H1 (cell line): ENCODE results near the gene PODN.

Source experiments
- RXRA ChIP-seq: IDR thresholded peaks from 2 replicates; pipeline ENCODE4 v1.6.1; 2011; ENCODE audit warnings: low read depth, mild to moderate bottlenecking, low read length, moderate library complexity; ENCODE audit not compliant: insufficient read depth
- TAF7 ChIP-seq: optimal IDR thresholded peaks from 2 replicates; pipeline ENCODE3; 2011; ENCODE audit warnings: low read depth, mild to moderate bottlenecking, inconsistent platforms, low read length, moderate library complexity, borderline replicate concordance

DNA sequence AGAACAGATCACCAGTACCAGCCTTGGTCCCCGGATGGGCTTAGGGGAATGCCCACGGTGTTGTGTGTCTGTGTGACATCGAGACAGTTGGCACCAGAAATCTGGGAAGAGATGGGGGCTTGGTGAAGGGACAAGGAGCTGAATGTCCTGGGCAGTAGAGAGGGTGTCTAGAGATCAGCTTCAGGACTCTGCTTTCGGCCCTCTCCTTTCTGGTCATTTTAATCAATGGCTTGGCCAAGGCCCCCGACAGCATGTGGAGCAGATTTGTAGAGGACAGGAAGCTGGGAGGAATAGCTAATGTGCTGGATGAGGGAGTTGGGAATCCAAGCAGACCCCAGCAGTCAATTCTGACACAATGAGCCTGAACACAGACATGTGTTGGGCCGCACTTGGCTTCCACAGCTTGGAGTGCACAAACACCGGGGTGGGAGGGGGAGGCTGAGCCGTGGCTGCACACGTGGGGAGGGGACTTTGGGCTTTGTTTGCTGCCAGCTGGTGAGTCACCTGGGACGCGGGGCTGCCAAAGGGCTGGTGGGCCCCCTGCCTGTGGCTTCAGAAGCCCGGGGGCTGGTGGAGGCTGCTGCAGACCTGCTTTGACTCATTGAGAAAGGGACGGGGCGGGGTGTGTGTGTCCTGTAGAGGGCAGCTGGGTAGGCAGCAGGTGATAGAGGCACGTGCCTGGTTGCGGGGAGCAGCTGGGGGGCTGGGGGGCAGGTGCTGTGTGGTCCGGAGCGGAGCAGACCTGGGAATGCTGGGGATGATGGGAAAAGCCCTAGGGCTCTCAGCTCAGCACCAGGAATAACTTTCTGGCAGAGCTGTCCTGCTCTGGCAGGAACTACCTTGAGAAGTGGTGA, 59.5 kb downstream of the PODN start:
- no peak for TF ChIP-seq TAF7
- no peak for TF ChIP-seq RXRA
